PC-9 (cell line): ENCODE measurements around the gene TAF4B. TPM values are rescaled to one million over a fixed set of nuclear protein-coding genes. Genes with fewer than 3 reads are reported as not detected.
"Not testable (repeated sequence)": the region's sequence is repeated elsewhere in the genome, so short reads cannot be mapped to it uniquely, and the experiment has no call there.

Experiments
- BruUV-seq: library from RNA; stranded (reverse); fragments of 400-500 nt; replicated peaks from 2 replicates; lab custom pipeline; 2021; lab: Mats Ljungman, UMichigan
- CTCF ChIA-PET: fragments of 300-600 bp; sonication (Branson Sonifier 250); formaldehyde crosslinking; loops from one replicate; lab custom pipeline; 2022; ENCODE audit warnings: antibody characterized with exemption; lab: Charles Lee
- POLR2A ChIA-PET: fragments of 300-600 bp; sonication (Branson Sonifier 250); formaldehyde crosslinking; loops from one replicate; lab custom pipeline; 2022; ENCODE audit warnings: antibody characterized with exemption; ENCODE audit not compliant: unreplicated experiment; lab: Charles Lee
- DNase-seq, 2 experiments: peaks; one replicate each; pipeline versions ENCODE4 v3.0.0 to v3.0.0-alpha.2; 2015 to 2022; ENCODE audit warnings: mixed read lengths in 1 of 2
- H2AFZ ChIP-seq: fragments of 200-600 bp; sonication (generic); 2 replicates; pipeline ENCODE4 v1.8.1; 2017; ENCODE audit warnings: antibody characterized with exemption
- H3F3A ChIP-seq: fragments of 200-600 bp; sonication (generic); 2 replicates; pipeline ENCODE4 v1.8.1; 2017; ENCODE audit warnings: antibody characterized with exemption, mild to moderate bottlenecking, low read depth; ENCODE audit not compliant: insufficient read depth
- H3K27ac ChIP-seq: fragments of 200-600 bp; sonication (generic); 2 replicates; pipeline ENCODE4 v1.6.1; 2016; ENCODE audit warnings: mixed run types
- H3K27me3 ChIP-seq: fragments of 200-600 bp; sonication (generic); 2 replicates; pipeline ENCODE4 v1.6.1; 2016; ENCODE audit warnings: low read depth, mixed run types; ENCODE audit not compliant: insufficient read depth
- H3K36me3 ChIP-seq: fragments of 200-600 bp; sonication (generic); 2 replicates; pipeline ENCODE4 v1.6.1; 2016; ENCODE audit warnings: low read depth, mixed run types
- H3K4me1 ChIP-seq: fragments of 200-600 bp; sonication (generic); replicated peaks from 2 replicates; pipeline ENCODE4 v1.6.1; 2016; ENCODE audit warnings: mixed run types; ENCODE audit not compliant: insufficient read depth
- H3K4me2 ChIP-seq: fragments of 200-600 bp; sonication (generic); 2 replicates; pipeline ENCODE4 v1.6.1; 2017; ENCODE audit warnings: mixed run types
- H3K4me3 ChIP-seq: fragments of 200-600 bp; sonication (generic); 2 replicates; pipeline ENCODE4 v1.6.1; 2016; ENCODE audit warnings: mixed run types
- H3K79me2 ChIP-seq: fragments of 200-600 bp; sonication (generic); 2 replicates; pipeline ENCODE4 v1.6.1; 2017; ENCODE audit warnings: low read depth, mixed run types
- H3K9me2 ChIP-seq: fragments of 200-600 bp; sonication (generic); 2 replicates; pipeline ENCODE4 v1.8.1; 2017; ENCODE audit warnings: mild to moderate bottlenecking; ENCODE audit not compliant: insufficient read depth
- H3K9me3 ChIP-seq: fragments of 200-600 bp; sonication (generic); 2 replicates; pipeline ENCODE4 v1.8.1; 2016; ENCODE audit warnings: low read depth; ENCODE audit not compliant: insufficient read depth
- H4K20me1 ChIP-seq: fragments of 200-600 bp; sonication (generic); 2 replicates; pipeline ENCODE4 v1.8.1; 2017; ENCODE audit not compliant: insufficient read depth
- EZH2 ChIP-seq: fragments of 200-600 bp; sonication (generic); IDR thresholded peaks from 2 replicates; pipeline ENCODE4 v1.8.0; 2017; ENCODE audit warnings: antibody characterized with exemption, low read depth
- intact Hi-C: fragments of 100-400 bp; cut with micrococcal nuclease; formaldehyde crosslinking; loops from one replicate; pipeline ENCODE4 v1.10.0; 2022; ENCODE audit not compliant: unreplicated experiment
- total RNA-seq: library from RNA; stranded (reverse); gene quantifications from 2 replicates; pipeline ENCODE4 v1.2.3, GENCODE V29; 2021
- TF ChIP-seq, protein P1 (sequence below): fragments of 200-600 bp; sonication (generic); conservative IDR thresholded peaks from 2 replicates; pipeline ENCODE4 v1.6.1; 2017; ENCODE audit warnings: mixed run types, antibody characterized with exemption, mild to moderate bottlenecking, moderate library complexity

Gene TAF4B
- total RNA-seq, 1 experiment from 2014 or later = 2.8 TPM

DNA sequence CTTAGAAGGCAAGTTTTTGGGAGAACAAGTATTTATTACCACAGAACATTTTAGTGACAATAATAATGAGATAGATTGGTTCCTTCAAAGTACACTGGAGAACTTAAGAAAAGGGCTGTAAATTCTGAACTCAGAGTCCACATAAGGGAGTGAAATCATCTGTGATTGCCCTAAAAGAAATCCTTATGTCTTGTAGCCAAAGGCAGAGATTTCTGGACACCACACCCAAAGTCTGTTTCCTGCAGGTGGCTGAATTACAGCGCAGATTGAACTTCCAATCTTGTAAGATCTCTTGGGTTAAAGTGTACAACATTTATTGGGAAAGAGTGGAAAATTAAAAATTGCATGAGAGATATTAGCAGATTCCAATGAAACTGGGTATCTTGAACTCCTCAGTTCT lies 143.8 kb downstream of the TAF4B start:
- Histone ChIP-seq H3K9me2 (no peaks in the 10 kb centered on the region), H3K27ac (no peak overlapping the region), H3K4me1 (no peaks in the 10 kb centered on the region), H3K4me3 (no peak overlapping the region), H3F3A (no peaks in the 10 kb centered on the region), H4K20me1 (no peaks in the 10 kb centered on the region), H3K4me2 (no peak overlapping the region), H3K36me3 (no peaks in the 10 kb centered on the region), H3K79me2 (no peaks in the 10 kb centered on the region), H2AFZ (no peak overlapping the region), H3K27me3 (no peaks in the 10 kb centered on the region), H3K9me3 (no peaks in the 10 kb centered on the region)
- intact Hi-C loops = no loop called here
- ChIA-PET POLR2A (no interaction called here), CTCF (no interaction called here)
- DNase-seq = no peak
- TF ChIP-seq, protein P1, sequence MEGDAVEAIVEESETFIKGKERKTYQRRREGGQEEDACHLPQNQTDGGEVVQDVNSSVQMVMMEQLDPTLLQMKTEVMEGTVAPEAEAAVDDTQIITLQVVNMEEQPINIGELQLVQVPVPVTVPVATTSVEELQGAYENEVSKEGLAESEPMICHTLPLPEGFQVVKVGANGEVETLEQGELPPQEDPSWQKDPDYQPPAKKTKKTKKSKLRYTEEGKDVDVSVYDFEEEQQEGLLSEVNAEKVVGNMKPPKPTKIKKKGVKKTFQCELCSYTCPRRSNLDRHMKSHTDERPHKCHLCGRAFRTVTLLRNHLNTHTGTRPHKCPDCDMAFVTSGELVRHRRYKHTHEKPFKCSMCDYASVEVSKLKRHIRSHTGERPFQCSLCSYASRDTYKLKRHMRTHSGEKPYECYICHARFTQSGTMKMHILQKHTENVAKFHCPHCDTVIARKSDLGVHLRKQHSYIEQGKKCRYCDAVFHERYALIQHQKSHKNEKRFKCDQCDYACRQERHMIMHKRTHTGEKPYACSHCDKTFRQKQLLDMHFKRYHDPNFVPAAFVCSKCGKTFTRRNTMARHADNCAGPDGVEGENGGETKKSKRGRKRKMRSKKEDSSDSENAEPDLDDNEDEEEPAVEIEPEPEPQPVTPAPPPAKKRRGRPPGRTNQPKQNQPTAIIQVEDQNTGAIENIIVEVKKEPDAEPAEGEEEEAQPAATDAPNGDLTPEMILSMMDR = no peak
- TF ChIP-seq EZH2 = no peak
- BruUV-seq = no TSS peak

DNA sequence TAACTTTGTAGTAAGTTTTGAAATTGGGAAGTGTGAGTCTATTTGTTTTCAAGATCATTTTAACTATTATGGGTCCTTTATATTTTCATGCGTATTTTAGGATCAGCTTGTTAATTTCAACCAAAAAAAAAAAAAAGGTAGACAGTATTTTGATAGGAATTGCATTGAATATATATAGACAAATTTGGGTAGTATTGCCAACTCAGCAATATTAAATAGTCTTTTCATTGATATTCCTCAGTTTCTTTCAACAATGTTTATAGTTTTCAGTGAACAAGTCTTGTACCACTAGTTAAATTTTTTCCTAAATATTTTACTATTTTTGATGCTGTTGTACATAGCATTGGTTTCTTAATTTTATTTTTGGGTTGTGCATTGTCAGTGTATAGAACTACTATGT lies 149.9 kb downstream of the TAF4B start:
- H3K27me3 ChIP-seq = no peaks in the 10 kb centered on the region
- ChIA-PET POLR2A (no interaction called here), CTCF (no interaction called here)
- no peak overlapping the region for H2AFZ ChIP-seq
- H3K9me3 ChIP-seq = no peaks in the 10 kb centered on the region
- no peaks in the 10 kb centered on the region for H3K36me3 ChIP-seq
- no TSS peak for BruUV-seq
- H3K4me3 ChIP-seq = no peak overlapping the region
- H3K9me2 ChIP-seq = no peaks in the 10 kb centered on the region
- H3K4me1 ChIP-seq = no peaks in the 10 kb centered on the region
- no peak overlapping the region for H3K4me2 ChIP-seq
- H3K27ac ChIP-seq = no peak overlapping the region
- intact Hi-C loops = no loop called here
- TF ChIP-seq, protein P1 = no peak
- no peak for TF ChIP-seq EZH2
- H3K79me2 ChIP-seq = no peaks in the 10 kb centered on the region
- DNase-seq = no peak
- H4K20me1 ChIP-seq = no peaks in the 10 kb centered on the region
- no peaks in the 10 kb centered on the region for H3F3A ChIP-seq

DNA sequence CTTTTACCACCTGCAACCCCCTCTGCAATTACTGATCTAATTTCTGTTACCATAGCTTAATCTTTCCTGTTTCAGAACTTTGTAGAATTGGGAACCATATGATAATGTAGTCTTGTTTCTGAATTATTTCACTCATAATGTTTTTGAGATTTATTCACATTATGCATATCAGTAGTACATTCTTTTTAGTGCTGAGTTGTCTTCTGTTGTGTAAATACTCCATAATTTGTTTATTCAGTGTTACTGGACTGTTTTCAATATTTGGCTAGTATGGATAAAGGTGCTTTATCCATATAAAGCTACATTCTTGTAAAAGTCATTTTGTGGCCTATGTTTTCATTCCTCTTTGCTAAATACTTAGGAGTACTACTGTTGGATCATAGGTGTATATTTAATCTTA lies 152.5 kb downstream of the TAF4B start:
- no TSS peak for BruUV-seq
- H3K27me3 ChIP-seq = no peaks in the 10 kb centered on the region
- no peaks in the 10 kb centered on the region for H3K36me3 ChIP-seq
- intact Hi-C loops = no loop called here
- ChIA-PET CTCF (interaction anchor here (0.6 kb wide), 1 partner anchor 458 kb away, joined by 10 read pairs; no protein-coding TSS in a partner anchor), POLR2A (interaction anchor here (0.6 kb wide), 1 partner anchor 188 kb away, joined by 40 read pairs; no protein-coding TSS in a partner anchor)
- DNase-seq = no peak
- no peaks in the 10 kb centered on the region for H3K79me2 ChIP-seq
- no peak overlapping the region for H3K4me2 ChIP-seq
- no peaks in the 10 kb centered on the region for H4K20me1 ChIP-seq
- H3F3A ChIP-seq = no peaks in the 10 kb centered on the region
- H3K27ac ChIP-seq = no peak overlapping the region
- no peaks in the 10 kb centered on the region for H3K4me1 ChIP-seq
- H3K9me3 ChIP-seq = no peaks in the 10 kb centered on the region
- H2AFZ ChIP-seq = no peak overlapping the region
- H3K9me2 ChIP-seq = no peaks in the 10 kb centered on the region
- TF ChIP-seq EZH2 = no peak
- TF ChIP-seq, protein P1 = no peak
- H3K4me3 ChIP-seq = no peak overlapping the region

DNA sequence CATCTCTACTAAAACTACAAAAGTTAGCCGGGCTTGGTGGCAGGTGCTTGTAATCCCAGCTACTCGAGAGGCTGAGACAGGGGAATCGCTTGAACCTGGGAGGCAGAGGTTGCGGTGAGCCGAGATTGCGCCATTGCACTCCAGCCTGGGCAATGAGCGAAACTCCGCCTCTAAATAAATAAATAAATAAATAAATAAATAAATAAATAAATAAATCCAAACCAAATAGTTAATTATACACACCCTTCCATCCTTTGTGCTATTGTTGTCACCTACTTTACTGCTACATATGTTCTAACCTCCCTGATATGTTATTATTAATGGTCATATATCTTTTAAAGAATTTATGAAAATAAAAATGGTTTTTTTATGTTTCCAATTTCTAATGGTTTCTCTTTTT lies 155.3 kb downstream of the TAF4B start:
- DNase-seq, H3K36me3 ChIP-seq, H2AFZ ChIP-seq, H3K4me3 ChIP-seq, H3F3A ChIP-seq, H3K9me3 ChIP-seq, H3K79me2 ChIP-seq, H3K4me2 ChIP-seq, H4K20me1 ChIP-seq, H3K27ac ChIP-seq, H3K9me2 ChIP-seq, POLR2A ChIA-PET, BruUV-seq, CTCF ChIA-PET, H3K27me3 ChIP-seq: not testable (repeated sequence)
- intact Hi-C loops = loop anchor here (5.0 to 10.0 kb wide), 2 partner anchors 77 to 276 kb away; no protein-coding TSS in a partner anchor
- H3K4me1 ChIP-seq = peaks cover 28% of the 10 kb centered on the region
